GM19035 (cell line): ENCODE results near the gene CDK14.
"Not testable (repeated sequence)": the region's sequence is repeated elsewhere in the genome, so short reads cannot be mapped to it uniquely, and the experiment has no call there.

Source experiments
- ATAC-seq: cut with Tn5 transposase; IDR thresholded peaks from one replicate; pipeline ENCODE4 v1.9.1; 2021; ENCODE audit not compliant: unreplicated experiment

The CDK14 gene

DNA sequence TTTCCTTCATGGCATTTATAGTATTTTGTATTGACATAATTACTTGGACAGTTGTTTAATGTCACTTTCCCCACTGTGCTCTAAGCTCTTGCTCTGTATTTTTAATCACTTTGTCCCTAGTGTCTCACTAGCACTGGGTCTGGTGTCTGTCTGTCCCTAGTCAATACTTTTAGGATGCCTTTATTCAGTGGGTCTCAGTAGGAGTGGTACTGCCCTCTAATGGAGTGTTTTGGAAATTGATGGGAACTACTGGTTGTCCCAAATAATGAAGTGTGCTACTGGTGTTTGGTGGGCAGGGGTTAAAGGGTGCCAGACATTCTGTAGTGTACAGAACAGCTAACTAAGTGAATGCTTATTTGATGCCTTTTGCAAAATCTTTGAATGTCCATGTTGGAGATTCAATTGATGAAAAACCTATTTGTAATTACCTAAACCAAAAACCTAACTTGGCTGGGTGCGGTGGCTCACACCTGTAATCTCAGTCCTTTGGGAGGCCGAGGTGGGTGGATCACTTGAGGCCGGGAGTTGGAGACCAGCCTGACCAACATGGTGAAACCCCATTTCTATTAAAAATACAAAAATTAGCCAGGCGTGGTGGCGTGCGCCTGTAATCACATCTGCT lies 33.3 kb downstream of the CDK14 start:
- peak; percentile 75 for ATAC-seq

DNA sequence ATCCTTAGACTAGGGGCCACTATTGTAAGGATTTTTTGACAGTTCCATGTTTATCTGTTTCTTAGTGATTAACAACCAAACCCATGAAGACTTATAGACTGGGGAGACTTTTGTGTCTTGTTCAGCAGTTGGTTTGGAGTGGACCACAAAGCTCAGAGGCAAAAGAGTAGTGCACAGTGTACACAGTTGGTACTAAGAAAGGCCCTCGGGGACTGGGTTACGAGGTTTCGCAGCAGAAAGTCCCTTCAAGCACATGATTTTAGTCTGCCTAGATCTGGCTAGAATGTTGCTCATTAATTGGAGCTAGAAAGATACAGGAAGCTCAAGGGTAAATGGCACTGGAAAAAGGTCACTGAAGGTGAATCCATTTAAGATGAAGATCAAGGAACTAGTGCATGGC lies 35.4 kb downstream of the CDK14 start:
- no peak for ATAC-seq

DNA sequence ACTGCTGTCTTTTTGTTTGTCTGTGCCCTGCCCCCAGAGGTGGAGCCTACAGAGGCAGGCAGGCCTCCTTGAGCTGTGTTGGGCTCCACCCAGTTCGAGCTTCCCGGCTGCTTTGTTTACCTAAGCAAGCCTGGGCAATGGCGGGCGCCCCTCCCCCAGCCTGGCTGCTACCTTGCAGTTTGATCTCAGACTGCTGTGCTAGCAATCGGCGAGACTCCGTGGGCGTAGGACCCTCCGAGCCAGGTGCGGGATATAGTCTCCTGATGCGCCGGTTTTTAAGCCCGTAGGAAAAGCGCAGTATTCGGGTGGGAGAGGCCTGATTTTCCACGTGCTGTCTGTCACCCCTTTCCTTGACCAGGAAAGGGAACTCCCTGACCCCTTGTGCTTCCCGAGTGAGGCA lies 43.6 kb downstream of the CDK14 start:
- not testable (repeated sequence) for ATAC-seq

DNA sequence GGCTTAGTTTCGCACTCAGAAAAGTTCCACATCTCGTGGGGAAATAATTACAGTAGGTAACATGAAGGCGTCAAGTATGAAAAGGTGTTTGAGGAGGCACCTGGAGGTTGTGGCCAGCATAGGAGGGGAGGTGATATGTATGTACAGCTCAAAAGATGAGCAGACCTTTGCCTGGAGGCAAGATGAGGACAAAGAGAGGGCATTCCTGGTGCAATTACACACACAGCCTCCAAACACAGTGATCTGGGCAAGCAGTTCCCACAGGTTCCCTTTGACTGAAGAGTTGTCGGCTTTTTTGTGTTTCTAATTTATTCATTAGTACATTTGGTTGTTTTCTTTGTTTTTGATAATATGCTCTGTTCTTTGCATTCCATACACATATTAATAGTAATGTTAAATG lies 46.9 kb downstream of the CDK14 start:
- ATAC-seq, result no peak

DNA sequence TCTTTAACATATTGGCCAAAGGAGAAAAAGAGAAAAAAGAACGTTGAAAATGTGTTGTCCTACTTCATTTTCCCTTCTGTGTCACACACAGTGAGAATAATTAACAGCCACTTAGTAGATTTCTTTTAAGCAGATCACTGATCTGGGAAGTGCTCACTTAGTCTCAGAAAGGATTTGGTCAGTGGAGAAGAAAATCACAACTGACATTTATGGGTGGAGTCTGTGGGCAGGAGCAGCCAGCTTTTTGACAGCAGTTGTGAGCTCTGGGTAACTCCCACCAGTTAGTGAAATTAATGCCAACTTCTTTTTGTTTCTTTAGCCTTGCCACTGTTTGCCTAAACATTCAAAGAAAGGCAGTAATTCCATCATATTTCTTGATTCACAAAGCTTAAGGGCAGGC lies 49.7 kb downstream of the CDK14 start:
- ATAC-seq, result no peak

DNA sequence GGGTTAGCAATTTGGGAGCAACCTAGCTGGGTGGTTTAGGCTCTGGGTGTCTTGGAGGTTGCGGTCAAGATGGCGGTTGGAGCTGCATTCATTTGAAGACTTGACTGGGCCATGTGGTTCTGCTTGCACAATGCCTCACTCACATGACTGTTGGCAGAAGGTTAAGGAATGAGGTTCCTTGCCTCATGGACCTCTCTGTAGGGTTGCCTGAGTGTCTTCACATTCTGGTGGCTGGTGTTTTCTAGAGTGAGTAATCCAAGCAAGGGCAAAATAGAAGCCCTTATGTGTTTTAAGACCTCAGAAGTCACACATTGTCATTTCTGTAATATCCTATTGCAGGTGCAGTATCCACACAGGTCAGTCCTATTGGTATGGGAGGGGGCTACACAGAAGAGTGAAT lies 52.0 kb downstream of the CDK14 start:
- no peak for ATAC-seq

DNA sequence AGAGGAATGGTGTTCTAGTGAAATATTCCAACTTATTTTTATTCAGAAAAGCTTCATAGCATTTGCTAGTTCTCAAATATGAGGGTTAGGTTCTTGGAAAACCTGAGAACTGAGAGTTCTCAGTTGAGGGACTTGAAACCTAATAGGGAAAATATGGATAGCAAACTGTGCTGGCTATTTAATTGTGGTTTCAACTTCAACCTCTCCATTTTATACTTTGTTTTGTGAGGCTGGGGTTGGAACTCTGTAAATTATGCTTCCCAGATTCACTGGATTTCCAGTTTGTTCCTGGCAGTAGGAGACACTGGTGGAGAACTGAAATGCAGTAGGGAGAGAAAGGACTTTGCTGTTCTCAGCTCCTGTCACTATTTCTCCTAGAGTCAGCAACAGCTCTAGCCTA lies 52.7 kb downstream of the CDK14 start:
- no peak for ATAC-seq

DNA sequence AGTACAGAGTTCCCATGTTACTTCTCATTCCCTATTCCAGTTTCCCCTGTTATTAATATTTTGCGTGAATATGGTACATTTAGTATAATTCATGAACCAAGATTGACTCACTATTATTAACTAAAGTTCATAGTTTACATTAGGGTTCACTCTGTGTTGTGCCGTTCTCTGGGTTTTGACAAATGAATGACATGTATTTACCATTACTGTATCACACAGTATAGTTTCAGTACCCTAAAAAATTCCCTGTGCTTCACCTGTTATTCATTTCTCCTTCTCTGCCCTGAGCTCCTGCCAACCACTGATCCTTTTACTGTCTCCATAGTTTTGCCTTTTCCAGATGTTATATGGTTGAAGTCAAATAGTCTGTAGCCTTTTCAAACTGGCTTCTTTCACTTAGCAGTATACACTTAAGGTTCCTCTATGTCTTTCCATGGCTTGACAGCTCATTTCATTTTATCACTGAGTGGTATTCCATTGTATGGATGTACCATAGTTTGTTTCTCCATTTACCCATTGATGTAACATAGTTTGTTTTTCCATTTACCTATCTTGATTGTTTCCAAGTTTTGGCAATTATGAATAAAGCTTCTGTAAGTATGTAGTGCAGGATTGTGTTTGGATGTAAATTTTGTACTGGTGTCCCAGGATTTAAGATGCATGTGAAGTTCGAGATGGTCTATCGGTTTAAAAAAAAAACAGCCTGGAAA lies 58.8 kb downstream of the CDK14 start:
- no peak for ATAC-seq

DNA sequence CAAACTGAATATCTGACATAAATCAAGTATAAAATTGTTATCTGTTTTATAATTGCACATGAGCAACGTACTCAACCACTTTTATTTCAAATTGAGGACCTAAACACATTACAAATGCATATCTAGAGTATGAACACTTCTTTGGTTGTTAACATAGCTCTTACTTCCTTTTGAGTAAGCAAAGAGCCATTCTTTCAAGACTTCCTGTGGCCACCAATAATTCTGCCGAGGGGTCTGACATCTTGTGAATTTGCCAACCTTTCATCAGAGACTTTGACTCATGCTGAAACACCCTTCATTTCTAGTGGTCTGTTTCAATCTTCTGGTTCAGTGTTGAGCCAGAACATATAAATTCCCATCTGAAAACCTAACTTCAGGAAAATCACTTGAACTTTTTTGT lies 59.4 kb downstream of the CDK14 start:
- no peak for ATAC-seq

DNA sequence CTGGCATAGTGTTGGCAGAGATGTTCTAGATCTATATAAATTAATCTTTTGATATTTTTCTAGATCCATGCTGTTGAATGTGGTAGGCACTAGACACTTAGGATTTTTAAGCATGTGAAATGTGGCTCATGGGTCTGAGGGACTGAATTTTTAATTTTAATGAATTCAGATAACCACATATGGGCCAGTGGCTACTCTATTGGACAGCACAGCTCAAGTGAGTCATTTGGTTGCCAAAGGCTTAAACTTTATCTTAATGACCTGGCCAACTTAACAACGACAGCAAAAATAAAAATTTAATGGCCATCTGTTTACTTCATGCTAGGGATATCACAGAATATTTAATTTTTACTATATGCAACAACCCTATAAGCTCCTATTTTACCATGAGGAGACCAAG lies 61.4 kb downstream of the CDK14 start:
- no peak for ATAC-seq

DNA sequence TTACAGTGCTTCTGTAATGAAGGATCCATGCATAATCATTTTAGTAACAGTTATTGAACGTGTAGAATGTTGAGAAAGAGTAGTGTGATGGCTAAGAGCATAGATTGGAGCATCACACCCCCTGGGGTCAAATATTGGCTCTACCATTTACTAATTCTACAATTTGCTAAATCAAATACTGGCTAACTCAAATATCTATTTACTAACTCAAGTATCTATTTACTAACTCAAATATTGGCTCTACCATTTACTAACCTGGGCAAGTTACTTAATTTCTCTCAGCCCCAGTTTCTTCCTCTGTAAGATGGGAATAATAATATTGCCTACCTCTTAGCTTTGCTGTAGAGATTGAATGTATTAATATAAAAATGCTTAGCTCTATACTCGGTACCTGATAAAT lies 64.0 kb downstream of the CDK14 start:
- no peak for ATAC-seq

DNA sequence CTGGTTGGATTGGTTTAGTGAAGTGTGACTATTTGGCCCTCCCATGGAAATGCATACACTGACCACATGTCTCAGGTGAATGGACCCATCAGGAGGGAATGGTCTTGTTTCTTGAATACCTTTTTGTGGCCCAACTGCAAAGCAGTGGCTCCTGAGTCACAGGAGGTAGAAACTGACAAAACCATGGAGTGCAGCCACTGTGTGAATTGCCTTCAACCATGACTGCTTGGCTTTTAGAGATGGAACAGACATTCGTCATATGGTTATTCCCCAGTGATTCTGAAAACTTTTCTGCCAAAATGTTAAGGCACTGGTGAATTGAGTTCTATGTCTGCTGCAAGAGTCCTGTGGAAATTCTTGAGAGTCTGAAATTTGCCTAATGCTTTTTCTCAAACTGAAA lies 64.7 kb downstream of the CDK14 start:
- ATAC-seq, result no peak

DNA sequence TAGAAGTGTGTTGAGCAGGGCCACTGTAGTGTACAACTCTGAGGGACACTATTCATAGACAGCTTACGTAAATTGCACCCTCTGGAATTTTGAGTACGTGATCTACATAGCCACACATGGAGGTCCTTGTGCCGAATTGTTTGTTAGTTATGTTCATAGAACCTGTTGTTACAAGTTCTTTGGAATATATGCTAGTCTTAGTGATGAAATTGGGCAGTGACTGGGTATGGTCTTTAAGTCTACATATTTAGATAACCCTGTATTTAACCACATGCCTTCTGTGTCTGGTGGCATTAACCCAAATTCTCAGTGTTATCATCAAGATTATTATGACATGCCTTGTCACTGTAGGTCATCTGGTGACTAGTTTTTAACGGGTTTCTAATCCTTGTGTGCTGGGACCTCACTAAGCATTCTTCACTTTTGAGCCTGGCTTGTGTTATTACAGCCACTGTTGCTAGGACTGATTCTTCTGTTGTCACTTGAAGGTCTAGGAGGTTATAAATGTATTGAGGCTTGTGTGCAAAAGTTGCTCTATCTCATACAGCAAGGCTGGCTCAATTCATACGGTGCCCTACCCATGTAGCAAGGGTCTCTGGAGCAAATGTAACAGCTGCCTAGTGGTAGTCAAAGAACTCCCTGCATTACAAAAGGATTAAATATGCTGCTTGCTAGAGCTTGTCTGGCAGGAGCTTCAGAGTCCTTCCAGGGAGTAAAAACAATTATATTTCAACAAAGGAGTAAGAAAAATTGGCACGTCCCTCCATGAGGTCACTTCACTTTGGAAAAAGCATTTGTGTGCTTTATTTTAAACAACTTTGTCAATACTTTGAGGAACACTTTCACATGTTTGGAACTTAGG lies 65.4 kb downstream of the CDK14 start:
- ATAC-seq, result no peak

DNA sequence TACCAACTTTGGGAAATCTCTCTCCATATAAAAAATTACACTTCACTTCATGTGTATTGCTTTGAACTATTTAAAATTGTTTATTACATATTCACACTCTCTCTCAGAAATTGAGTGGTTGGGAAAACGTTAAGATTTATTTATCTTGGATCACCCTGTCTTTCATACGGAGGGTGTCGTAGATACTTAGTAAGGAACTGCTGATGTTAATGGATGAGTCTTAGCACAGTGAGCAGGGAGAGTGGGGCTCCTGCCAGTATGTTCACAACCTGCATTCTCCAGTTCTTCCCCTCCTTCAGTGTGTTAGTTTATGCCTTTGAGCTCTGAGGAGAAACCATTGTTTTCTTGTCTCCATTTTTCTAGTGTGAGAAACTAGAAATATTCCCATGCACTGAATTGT lies 67.1 kb downstream of the CDK14 start:
- ATAC-seq, result no peak

DNA sequence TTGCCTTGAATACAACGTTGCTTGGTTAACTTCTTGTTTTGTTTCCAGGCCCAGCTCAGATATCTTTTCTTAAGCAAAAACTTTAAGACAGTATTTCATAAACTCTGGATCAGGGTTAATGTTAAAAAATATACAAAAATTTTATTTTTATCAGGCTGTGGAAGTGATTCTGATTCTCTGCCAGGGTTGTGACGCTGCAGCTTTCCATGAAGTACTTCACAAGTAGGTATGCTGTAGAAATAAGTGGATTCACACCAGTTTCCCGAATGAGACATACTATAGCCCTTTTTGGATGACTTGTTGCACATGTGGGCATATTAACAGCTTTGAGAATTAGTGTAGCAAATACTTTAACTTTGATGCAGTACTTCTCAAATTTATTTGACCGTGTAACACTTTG lies 70.1 kb downstream of the CDK14 start:
- no peak for ATAC-seq

DNA sequence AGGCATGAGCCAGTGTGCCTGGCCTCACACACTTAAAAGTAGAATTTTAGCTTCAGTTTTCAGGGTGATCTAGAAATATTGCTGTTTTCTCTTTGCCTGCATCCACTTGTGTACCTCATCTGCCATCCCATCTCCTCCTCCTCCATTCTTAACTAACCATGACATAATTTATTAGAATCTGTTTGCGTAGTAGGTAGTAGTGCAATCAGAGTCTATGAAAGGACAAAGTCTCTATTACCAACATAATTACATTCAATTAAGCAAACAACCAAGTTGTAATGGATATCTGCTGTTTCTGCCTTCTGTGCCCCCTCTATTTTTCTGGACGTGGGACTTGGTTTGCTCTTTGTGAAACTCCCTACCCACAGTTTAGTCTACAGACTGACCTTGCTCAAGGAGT lies 72.9 kb downstream of the CDK14 start:
- no peak for ATAC-seq

DNA sequence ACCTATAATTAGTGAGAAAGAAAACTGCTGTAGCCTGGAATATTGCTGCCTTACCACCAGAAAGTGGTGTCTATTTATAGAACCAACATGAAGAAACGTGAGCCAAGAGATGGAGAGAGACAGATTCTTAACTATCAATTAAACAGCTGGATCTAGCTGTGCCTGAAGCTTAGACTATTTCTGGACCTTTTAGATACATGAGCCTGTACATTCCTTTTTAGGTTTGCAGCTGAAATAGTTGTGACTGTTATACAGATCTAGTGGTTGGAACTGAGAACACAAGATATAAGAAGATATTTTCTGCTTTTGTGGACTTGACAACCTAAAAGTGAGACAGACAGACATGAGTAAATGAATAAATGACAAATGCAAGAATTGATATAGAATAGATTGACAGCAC lies 73.4 kb downstream of the CDK14 start:
- ATAC-seq, result no peak

DNA sequence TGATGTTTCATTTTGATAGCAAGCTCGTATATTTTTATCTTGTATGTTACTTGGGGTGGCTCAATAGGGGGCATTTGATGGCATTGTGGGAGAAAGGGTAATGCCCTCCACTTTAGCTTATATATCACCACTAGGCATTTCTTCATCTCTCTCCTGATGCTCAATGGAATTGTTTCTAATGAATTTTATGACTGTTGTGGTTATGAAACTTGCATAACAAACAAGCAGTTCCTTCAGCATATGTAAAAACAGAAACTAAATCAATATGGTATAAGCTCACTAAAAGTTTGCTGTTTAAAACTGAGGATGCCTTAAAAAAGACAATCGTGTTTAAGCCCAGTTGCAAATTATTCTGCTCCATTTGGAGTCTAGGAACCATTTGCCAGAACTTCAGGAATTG lies 75.5 kb downstream of the CDK14 start:
- no peak for ATAC-seq

DNA sequence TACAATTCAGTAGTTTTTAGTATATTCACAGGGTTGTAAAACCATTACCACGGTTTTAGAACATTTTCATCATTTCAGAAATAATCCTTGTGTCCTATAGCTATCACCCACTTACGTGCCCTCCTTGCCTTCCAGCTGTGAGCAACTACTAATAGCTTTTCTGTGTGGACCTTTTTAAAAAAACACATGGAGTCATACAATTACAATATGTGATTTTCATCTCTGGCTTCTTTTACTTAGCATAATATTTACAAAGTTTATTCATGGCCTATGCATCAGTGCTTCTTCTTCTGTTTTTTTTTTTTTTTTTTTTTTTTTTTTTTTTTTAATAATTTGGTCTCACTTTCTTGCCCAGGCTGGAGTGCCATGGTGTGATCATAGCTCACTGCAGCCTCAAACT lies 76.1 kb downstream of the CDK14 start:
- ATAC-seq, result no peak

DNA sequence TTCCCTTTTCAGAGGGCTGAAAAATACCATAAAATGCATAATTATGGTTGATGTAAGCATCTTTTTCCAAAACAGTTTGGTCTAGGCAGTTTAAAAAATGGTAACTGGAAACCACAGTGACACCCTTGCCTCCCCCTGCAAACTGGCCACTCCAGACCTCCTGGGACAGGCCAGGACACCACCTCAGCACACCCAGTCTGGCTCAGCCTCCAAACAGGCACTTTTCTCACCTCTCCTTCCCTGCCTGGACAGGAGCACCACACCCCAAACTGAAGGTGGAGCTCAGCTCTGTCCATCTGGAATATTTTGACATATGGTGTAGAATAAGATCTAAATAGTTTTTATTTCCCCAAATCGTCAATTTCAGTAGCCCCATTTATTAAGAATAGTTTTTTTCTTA lies 78.5 kb downstream of the CDK14 start:
- ATAC-seq, result no peak

DNA sequence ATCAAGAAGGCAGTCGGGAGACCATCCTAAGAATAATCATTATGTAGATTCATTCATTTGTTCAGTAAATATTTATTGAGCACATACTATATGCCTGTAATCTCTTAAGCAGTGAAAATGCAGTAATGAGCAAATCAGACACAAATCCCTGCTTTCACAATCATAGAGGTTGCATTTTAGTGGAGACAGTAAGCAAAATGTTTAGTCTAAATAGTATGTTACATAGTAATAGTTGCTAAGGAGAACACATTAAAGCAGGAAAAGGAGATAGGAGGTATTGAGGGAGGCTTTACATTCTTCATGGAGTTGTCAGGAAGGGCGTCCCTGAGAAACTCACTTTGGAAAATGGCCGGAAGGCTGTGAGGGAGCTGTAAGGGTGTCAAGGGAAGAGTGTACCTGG lies 79.9 kb downstream of the CDK14 start:
- no peak for ATAC-seq
